GM12873 (cell line): ENCODE data around the gene MPP3.

Experiments used
- CTCF ChIP-seq: IDR thresholded peaks from 2 replicates; pipeline ENCODE4 v1.5.1; 2012; ENCODE audit warnings: low read depth, mild to moderate bottlenecking, moderate library complexity, low read length, control low read depth; ENCODE audit not compliant: insufficient read depth; ENCODE audit errors: missing control alignments

Gene MPP3

GRCh38 chr17:43754947-43755346 lies 78.0 kb downstream of the MPP3 start:
- no peak for TF ChIP-seq CTCF

GRCh38 chr17:43753493-43754129 lies 79.3 kb downstream of the MPP3 start:
- no peak for TF ChIP-seq CTCF
